Measurements from ENCODE around the gene CCDC57.

The CCDC57 gene

DNA sequence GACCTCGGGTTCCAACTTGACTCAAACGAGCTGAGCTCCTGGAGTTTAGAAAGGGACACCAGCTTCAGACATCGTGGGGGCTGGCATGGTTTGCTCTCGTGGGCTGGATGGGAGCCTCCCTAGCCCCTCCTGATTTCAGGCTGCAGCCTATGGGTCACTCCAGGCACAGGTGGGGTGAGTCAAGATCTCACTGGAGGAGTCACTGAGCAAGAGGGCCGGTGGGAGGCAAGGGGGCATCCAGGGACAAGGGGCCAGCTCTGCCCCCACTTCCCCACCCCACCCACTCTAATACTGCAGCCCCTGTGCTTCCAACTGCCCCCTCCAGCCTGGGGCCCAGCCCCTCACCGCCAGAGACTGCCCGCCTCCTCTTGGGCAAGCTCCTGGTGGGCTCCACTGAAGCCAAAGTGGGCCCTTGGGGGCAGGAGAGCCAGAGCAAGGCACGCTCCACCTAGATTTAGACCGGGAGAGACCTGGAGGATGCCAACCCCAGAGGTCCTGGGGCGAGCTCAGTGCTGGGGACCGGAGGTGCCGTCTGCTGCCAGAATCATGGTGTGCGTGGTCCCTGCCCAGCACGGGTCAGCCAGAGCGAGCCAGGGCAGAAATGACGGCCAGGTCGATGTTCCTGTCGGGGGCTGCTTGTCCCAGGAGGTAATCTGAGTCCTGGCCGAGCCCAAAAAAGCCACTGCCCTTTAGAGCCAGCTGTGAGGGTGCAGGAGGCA lies 22.6 kb upstream of the CCDC57 start:
- DNase-seq, result no peak

DNA sequence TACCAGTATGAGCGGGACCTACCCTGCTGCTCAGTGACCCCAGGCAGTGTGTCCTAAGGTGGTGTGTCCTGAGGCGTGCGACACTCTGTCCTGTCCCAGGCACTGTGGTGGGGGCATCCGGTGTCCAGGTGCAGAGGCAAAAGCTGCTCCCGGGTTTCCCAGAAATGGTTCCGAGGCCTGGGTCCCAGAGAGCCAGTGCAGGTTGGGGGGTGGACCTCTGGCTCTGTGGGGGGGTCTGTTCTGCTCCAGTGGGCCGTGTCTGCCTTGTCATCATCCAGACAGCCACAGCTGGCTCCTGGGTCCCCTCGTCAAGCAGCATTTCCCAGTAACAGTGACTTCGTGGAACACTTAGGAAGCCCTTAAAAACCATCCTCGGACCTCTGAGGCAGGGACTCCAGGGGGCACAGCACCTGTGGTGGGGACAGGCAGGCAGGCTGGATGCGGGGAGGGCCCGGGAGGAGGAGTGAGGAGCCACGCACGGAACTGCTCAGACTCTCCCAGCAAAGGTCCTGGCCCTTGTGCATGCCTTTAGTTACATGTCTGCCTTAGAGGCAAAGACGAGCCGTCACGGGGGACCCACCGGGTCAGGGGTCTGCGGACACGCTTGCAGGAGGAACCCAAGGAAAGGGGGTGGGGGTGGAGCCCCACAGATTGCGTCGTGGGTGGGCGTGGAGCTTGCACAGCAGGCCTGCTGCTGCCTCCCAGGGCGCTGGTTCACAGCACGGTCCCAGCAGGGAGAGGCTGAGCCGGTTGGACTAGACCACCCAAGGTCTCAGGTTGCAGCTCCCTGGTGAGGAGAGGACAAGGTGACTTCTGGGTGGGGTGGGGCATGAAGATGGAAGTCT lies 21.8 kb upstream of the CCDC57 start:
- DNase-seq, result no peak

DNA sequence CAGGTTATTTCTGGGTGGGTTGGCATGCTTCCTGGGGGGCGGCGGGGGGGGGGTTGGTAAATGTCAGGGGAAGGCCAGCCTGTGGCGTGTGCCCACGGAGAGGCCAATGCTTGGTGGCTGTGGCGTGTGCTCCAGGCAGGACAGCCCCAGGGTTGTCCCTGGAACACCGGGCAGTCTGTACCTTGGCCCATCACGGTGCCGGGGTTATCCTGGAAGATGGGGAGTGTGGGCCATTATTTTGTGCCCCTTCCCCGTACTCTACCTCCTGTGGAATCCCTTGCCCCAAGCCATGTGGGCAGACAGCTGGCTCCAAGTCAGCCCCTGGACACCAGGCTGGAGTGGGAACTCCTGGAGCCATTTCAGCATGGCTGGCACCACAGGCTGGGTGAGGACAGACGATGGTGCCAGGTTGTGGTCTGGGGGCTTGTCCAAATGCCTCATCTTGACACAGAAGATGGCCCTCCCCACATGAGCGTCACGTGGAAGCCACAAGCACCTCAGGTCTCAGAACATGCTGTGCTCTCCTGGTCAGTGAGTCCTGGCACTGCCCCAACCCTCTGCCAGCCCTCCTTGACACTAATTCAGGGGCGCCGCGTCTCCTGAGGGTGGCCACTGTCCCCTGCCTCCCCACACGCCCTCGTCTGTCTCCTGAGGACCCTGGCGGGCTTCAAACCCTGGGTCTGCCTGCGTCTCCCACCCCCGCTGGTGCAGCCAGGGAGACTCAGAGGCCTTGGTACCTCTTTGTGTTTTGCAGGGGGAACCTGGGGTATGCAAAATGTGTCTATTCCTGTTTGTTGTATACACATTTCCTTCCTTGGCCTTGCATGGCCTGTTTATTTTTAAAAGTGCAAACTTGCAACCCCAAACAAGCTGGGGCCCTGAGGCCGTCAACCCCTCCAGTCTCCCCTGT lies 20.5 kb upstream of the CCDC57 start:
- no peak for DNase-seq

DNA sequence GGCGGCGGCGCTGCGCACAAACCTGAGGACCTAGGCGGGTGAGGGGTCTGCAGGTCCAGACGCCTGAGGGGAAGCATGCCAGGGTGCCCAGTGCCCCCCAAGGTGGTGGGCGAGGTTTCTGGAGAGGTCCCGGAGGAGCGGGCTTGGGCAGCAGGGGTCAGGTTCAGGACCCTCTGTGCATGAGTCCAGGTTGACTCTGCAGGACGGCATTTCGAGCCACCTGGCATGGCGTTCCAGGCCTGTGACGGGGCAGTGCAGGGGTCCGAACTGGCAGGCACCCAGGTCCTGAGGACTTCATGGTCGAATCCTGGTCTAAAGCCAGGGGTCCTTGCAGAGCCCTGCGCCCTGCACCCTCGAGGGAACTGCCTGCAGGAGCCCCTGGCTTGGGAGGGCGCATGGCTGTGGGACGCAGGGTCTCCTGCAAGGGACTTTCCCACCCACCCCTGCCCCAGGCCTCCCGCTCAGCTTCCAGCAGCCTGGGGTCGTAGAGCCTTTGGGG lies 19.7 kb upstream of the CCDC57 start:
- DNase-seq, result no peak

DNA sequence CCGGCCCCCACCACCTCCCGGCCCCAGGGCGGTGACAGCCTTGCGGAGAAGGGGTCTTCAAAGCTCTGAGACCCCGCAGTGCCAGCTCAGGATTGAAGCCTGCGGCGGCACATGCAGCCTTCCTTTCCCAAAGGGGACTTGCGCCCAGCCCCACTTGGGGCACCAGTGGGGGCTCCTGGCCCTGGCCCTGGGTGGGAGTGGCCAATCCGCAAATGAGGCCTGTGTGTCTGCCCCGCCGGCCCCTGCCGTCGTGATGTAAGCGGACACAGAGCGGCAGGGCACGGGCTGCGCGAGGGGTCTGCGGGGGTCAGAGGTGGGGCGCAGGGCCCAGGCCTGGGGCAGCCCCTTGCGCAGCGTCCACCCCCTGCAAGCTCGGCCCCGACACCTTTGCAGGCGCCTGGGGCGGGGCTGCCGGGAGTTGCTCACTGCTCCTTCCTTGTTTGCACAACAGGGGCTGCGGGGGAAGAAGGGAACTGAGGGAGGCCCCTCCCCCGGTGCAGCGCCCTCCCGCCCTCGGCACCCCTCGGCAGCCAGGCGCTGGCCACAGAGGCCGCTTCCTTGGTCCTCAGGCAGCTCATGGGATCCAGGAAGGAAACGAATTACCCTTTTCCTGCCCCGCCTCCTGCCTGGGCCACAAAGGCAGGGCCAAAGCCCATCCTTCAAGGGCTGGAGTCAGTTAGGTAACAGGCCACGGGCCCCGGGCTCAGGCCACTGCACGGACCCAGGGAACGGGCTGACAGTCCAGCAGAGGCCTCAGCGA lies 19.1 kb upstream of the CCDC57 start:
- no peak for DNase-seq

- no peak for DNase-seq
Measured at GRCh38 chr17:82231312-82231561, 18.6 kb upstream of the CCDC57 start.

- peak; percentile 75 to 79 for DNase-seq
Measured at GRCh38 chr17:82230609-82231311, 18.1 kb upstream of the CCDC57 start.

GRCh38 chr17:82229698-82230608 lies 17.3 kb upstream of the CCDC57 start:
- no peak for DNase-seq

DNA sequence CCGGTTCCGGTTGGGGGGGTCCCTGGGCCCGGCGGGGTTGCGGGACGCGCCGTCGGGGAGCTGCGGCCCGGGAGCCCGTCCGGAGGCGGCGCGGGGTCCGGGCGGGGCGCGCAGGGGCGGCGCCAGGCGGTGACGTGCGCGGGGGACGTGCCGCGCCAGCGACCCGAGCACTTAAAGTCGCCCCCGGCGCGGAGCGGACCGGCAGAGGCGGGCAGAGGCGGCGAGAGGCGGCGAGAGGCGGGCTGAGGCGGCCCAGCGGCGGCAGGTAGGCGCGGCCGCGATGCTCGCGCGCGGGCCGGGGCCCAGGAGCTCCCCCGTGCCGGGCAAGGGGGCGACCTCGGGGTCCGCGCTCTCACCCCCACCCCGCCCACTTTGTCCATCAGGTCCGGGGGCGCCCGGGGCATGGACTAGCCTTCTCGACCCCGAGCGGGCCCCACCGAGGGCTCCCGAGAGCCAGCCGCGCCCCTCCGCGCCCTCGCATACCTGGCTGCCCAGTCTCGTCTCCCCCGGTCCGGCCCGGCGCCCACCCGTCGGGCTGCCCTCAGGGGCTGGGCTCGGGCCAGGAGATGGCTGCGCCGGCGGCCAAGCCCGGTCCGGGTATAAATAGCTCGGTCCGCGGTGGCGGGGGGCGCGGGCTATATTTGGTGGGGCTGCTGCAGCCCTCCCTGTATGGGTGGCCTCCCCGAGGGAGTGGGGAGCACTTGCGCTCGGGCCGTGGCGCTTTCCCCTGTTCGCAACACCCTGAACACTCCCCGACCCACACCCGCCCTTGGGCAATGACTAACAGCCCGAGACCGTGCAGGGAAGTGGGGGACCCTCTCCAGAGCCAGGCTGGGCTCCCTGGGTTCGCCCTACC lies 16.4 kb upstream of the CCDC57 start, which contains the start of gene SLC16A3:
TSS of gene SLC16A3 (plus strand) at position 201 of the 856 bp plus-strand sequence. CDS start 6,967 bp downstream, outside the sequence.
- peak; percentile 63 to 67 for DNase-seq

GRCh38 chr17:82228278-82228841 lies 15.7 kb upstream of the CCDC57 start:
- DNase-seq, result peak; percentile 63 to 70

DNA sequence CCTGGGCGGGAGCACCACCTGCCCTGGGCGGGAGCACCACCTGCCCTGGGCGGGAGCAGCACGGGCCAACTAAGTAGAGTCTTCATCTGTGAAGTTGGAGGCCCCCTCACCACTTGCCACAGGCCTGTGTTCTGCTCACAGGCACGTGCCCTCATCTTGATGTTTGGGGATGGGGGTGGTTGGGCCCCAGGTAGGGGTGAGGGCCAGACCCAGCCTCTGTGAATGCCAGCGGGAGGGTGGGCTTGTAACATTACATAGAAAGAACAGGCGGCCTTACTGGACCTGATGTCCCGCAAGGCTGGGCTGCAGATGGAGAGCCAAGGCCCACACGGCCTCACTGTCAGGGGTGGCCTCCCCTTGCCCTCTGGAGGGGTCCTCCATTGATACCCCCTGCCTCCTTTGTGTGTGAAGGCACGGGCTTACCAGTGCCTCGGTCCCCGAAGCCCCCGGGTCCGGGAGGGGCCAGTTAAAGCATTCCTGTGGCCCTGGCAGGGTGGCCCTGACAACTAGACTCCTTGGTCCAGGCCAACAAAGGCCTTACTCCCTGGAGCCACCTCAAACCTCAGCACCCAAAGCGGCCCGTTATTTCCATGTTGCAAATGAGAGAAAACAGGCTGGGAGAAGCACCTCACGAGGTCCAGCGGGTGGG lies 15.1 kb upstream of the CCDC57 start:
- no peak for DNase-seq

GRCh38 chr17:82226809-82227628 lies 14.4 kb upstream of the CCDC57 start:
- no peak for DNase-seq

- no peak for DNase-seq
Measured at GRCh38 chr17:82226146-82226808, 13.6 kb upstream of the CCDC57 start.

DNA sequence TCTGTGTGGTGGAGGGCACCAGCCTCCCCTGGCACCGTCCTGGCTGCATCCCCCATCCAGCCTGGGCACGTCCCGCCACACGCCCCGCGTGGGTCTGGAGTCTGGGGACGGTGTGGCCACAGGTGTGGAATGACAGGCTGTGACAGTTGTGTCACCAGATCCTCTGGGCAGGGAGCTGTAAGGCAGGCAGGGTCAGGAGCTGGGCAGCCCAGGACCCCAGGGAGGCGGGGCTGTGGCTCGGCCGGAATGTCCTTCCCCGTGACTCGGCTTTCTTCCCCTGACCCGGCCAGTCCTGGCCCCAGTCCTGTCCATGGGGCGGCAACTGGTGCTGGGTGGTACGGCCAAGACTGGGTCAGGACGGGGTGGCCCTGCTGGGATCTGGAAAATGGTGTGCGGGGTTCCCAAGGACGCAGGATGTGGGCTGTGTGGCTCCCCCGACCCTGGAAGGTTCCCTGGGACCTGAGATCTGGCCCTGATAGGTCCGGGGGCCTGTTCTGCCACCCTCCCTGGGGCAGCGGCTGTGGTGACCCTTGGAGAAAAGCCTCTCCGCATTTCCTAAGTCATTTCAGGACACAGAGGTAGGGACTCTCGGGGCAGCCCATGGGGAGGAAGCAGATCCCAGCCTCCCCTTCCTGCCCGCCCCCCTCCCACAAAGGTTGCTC lies 12.9 kb upstream of the CCDC57 start:
- DNase-seq, result no peak

- no peak for DNase-seq
Measured at GRCh38 chr17:82224666-82225065, 12.0 kb upstream of the CCDC57 start.

GRCh38 chr17:82223517-82223916 lies 10.9 kb upstream of the CCDC57 start:
- no peak for DNase-seq

GRCh38 chr17:82222816-82223215 lies 10.2 kb upstream of the CCDC57 start:
- DNase-seq, result no peak

All from activated CD4-positive, alpha-beta T cell treated with anti-CD3 and anti-CD28 coated beads, Interleukin-2, amount 50 U/mL, for 48 hours (primary cell).